K562 (cell line): ENCODE measurements around the gene CRYAA. TPM values are rescaled to one million over a fixed set of nuclear protein-coding genes. Genes with fewer than 3 reads are reported as not detected.
A peak's percentile ranks its signal among the peaks of the same experiment; 100 is the strongest.
"Not testable (repeated sequence)": the region's sequence is repeated elsewhere in the genome, so short reads cannot be mapped to it uniquely, and the experiment has no call there.

Source experiments
- ATAC-seq: fragments of 200-7000 bp; cut with Tn5 transposase; 3 replicates; pipeline ENCODE4 v1.9.1; 2020; ENCODE audit warnings: moderate library complexity
- BruUV-seq: library from RNA; stranded (reverse); fragments of 400-500 nt; replicated peaks from 2 replicates; lab custom pipeline; 2021; lab: Mats Ljungman, UMichigan
- CTCF ChIA-PET: fragments of 300-600 bp; formaldehyde crosslinking; extraction: SDS; loops from one replicate; lab custom pipeline; 2021; ENCODE audit warnings: low intra/inter-chr PET ratio; lab: Yijun Ruan, JAX
- POLR2A ChIA-PET: fragments of 300-600, 350-650 bp; sonication (Branson Sonifier 250); formaldehyde crosslinking; extraction: SDS; loops from one replicate; lab custom pipeline; 2021; ENCODE audit warnings: antibody characterized with exemption, inconsistent platforms; lab: Yijun Ruan, JAX
- DNase-seq, 4 experiments: peaks; one replicate each; pipeline versions ENCODE4 v3.0.0 to v3.0.0-alpha.2; 2011 to 2018; ENCODE audit warnings: low spot score in 3 of 4, mixed read lengths in 3 of 4; ENCODE audit errors: extremely low read depth in 1 of 4
- FAIRE-seq: peaks from 2 replicates; lab custom pipeline; 2011; peaks lifted over from hg19 to GRCh38; lab: Jason Lieb, UNC
- H2AFZ ChIP-seq: 2 replicates; pipeline ENCODE4 v1.6.0; 2011; ENCODE audit warnings: low read depth, low read length, control low read depth, inconsistent platforms
- H3K27ac ChIP-seq: fragments of 200-600 bp; 3 replicates; pipeline ENCODE4 v1.8.0; 2011; ENCODE audit warnings: low read depth, mild to moderate bottlenecking, control low read depth, inconsistent platforms, low read length, moderate library complexity, mixed read lengths; ENCODE audit errors: extremely low read depth
- H3K27me3 ChIP-seq, 2 experiments: fragments of 300-600 bp in 1 of 2; 2 replicates in 1 of 2; 3 replicates in 1 of 2; pipeline versions ENCODE4 v1.6.0 to v1.8.0; 2011; ENCODE audit warnings: inconsistent platforms in 2 of 2, low read length in 2 of 2, mild to moderate bottlenecking in 1 of 2, mixed read lengths in 1 of 2, moderate library complexity in 1 of 2; ENCODE audit not compliant: control insufficient read depth in 2 of 2, insufficient read depth in 2 of 2
- H3K36me3 ChIP-seq: fragments of 300-600 bp; 3 replicates; pipeline ENCODE4 v1.8.0; 2011; ENCODE audit warnings: mild to moderate bottlenecking, low read length, inconsistent platforms; ENCODE audit not compliant: control insufficient read depth, insufficient read depth
- H3K4me1 ChIP-seq, 2 experiments: fragments of 200-600 bp in 1 of 2; replicated peaks in 1 of 2; 2 replicates in 1 of 2; 3 replicates in 1 of 2; pipeline versions ENCODE4 v1.5.1 to v1.8.0; 2011; ENCODE audit warnings: inconsistent platforms in 2 of 2, low read length in 2 of 2, mild to moderate bottlenecking in 1 of 2, mixed read lengths in 1 of 2, moderate library complexity in 1 of 2; ENCODE audit not compliant: control insufficient read depth in 2 of 2, insufficient read depth in 2 of 2
- H3K4me2 ChIP-seq: 2 replicates; pipeline ENCODE4 v1.6.1; 2011; ENCODE audit warnings: low read length, control low read depth, inconsistent platforms, mixed read lengths; ENCODE audit not compliant: insufficient read depth
- H3K4me3 ChIP-seq: fragments of 200-600 bp; sonication (generic), shearing (Covaris generic); 2 replicates; pipeline ENCODE4 v1.5.1; 2016; ENCODE audit warnings: control low read depth, inconsistent platforms
- H3K79me2 ChIP-seq: fragments of 200-600 bp; 3 replicates; pipeline ENCODE4 v1.8.0; 2011; ENCODE audit warnings: low read length, inconsistent platforms; ENCODE audit not compliant: control insufficient read depth, insufficient read depth
- H3K9ac ChIP-seq, 2 experiments: 2 replicates each; pipeline versions ENCODE4 v1.6.0 to v1.6.1; 2011; ENCODE audit warnings: low read depth in 2 of 2, low read length in 2 of 2, control low read depth in 1 of 2, inconsistent platforms in 1 of 2, mild to moderate bottlenecking in 1 of 2, mixed read lengths in 1 of 2; ENCODE audit not compliant: insufficient read depth in 1 of 2
- H3K9me1 ChIP-seq: one replicate; pipeline ENCODE4 v1.6.0; 2011; ENCODE audit warnings: inconsistent platforms, mild to moderate bottlenecking, low read length, moderate library complexity; ENCODE audit not compliant: control insufficient read depth, insufficient read depth
- H3K9me3 ChIP-seq: replicated peaks from 2 replicates; pipeline ENCODE4 v1.5.1; 2011; ENCODE audit warnings: low read depth, low read length, inconsistent platforms; ENCODE audit not compliant: control insufficient read depth, insufficient read depth
- H4K20me1 ChIP-seq: replicated peaks from 2 replicates; pipeline ENCODE4 v1.6.1; 2011; ENCODE audit warnings: low read length, inconsistent platforms, mixed read lengths; ENCODE audit not compliant: control insufficient read depth, insufficient read depth
- WGBS: fragments of 100-300 bp; shearing (Covaris generic); methylation state at CpG from one replicate; pipeline ENCODE4 v1.1.6; 2016; ENCODE audit warnings: low coverage, mixed read lengths; ENCODE audit not compliant: insufficient coverage; ENCODE audit errors: missing lambda C conversion rate; 5-methylcytosine and 5-hydroxymethylcytosine counted together
- in situ Hi-C: fragments of 300-500 bp; cut with MboI; formaldehyde crosslinking; loops from 4 replicates; pipeline ENCODE4 v1.15.0; 2018; ENCODE audit warnings: inconsistent platforms, mixed read lengths
- intact Hi-C: fragments of 100-400 bp; cut with micrococcal nuclease; formaldehyde crosslinking; loops from 2 replicates; pipeline ENCODE4 v1.14.2; 2022
- polyA plus RNA-seq, 8 experiments: library from polyadenylated mRNA; depleted of rRNA in 4 of 8; stranded (reverse) in 5 of 8; unstranded in 3 of 8; fragments of >200 nt; fragmentation: Nextera tagmentation in 2 of 8; fragmentation: Illumina TruSeq in 1 of 8; extraction: Ambion mirVana in 2 of 8; extraction: Trizol in 1 of 8; gene quantifications; 2 replicates each; pipeline versions ENCODE4 v1.2.1 to v1.2.3, GENCODE V29; 2011 to 2014; ENCODE audit warnings: inconsistent platforms in 1 of 8, missing spikeins in 1 of 8
- total RNA-seq, 7 experiments: library from RNA; depleted of rRNA in 6 of 7; stranded (reverse); fragments of >200 nt in 6 of 7; fragmentation: Illumina TruSeq in 2 of 7; extraction: Trizol in 2 of 7; gene quantifications; 2 replicates each; pipeline versions ENCODE4 v1.2.1 to v1.2.3, GENCODE V29; 2011 to 2021; ENCODE audit warnings: low replicate concordance in 1 of 7

The CRYAA gene
- total and polyA plus RNA-seq, 9 of the 15 experiments (the other 6 are each of a cell fraction or from before 2014, with no cell fraction given), result not detected

DNA sequence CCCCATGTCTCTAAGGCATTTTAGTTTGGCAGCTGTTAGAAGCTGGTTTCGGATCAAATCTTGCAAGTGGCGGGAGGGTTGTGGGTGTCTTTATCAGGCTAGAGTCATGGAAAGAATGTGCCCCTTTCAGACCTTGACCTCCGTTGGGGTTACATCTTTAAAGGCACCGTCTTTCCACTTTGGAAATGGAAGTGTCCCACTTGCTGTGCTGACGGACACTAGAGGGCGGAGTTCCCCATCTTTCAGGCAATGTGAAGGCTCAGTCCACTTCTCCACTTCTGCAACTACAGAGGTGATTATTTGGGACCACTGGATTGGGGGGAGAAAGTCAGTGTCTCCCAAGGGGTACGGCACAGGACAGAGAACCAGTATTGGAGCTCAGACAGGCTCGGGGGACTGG, 29.9 kb upstream of the CRYAA start:
- intact Hi-C loops, CTCF ChIA-PET, H2AFZ ChIP-seq, DNase-seq, H3K9ac ChIP-seq, H3K4me2 ChIP-seq, in situ Hi-C loops, H3K27ac ChIP-seq, H3K36me3 ChIP-seq, POLR2A ChIA-PET, H4K20me1 ChIP-seq, H3K79me2 ChIP-seq, BruUV-seq, H3K4me1 ChIP-seq, H3K4me3 ChIP-seq, H3K9me1 ChIP-seq, H3K9me3 ChIP-seq, H3K27me3 ChIP-seq: not testable (repeated sequence)
- peak; percentile 94 for FAIRE-seq
- peak; percentile 89 for ATAC-seq
- no CpG with 5 or more reads among the region's 8 CpGs for WGBS

DNA sequence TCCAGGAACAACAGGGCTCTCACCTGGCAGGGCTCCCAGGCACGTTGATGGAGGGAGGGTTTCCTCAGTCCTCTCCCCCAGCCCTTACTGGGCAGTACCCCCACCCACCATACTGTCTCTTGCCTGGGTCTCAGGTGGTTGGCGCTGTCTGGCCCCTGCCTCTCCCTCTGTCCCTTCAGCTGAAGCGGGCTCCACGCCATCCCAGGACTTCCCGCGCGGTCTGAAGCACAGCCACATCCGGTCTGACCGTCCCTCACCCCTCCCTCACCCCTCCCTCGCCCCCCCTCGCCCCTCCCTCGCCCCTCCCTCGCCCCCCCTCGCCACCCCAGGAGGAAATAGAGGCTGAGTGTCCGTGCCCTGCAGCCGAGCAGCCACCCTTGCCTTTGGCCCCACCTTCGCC, 27.4 kb upstream of the CRYAA start:
- CTCF ChIA-PET, FAIRE-seq, H3K4me1 ChIP-seq, in situ Hi-C loops, H3K4me3 ChIP-seq, H3K27ac ChIP-seq, H2AFZ ChIP-seq, H4K20me1 ChIP-seq, ATAC-seq, POLR2A ChIA-PET, BruUV-seq, DNase-seq, intact Hi-C loops, H3K9ac ChIP-seq, H3K36me3 ChIP-seq, H3K9me1 ChIP-seq, H3K27me3 ChIP-seq, H3K9me3 ChIP-seq, H3K4me2 ChIP-seq, H3K79me2 ChIP-seq: not testable (repeated sequence)
- WGBS, result no CpG with 5 or more reads among the region's 17 CpGs

DNA sequence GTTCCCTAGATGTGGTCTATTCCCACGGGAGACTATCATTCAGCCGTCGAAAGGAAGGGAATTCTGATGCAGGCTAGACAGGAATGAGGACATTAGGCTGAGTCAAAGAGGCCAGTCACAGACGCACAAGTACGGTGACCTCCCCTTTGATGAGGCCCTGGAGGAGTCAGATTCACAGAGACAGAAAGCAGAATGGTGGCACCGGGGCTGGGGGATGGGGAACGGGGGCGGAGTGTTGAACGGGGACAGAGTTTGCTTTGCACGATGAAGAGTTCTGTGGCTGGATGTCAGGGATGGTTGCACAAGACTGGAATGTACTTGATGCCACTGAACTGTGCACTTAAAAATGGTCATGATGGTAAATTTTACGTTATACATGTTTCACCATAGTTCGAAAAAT, 22.2 kb upstream of the CRYAA start:
- FAIRE-seq, H3K4me3 ChIP-seq, ATAC-seq, CTCF ChIA-PET, H3K9me1 ChIP-seq, H3K36me3 ChIP-seq, H3K79me2 ChIP-seq, H3K9ac ChIP-seq, H3K9me3 ChIP-seq, in situ Hi-C loops, BruUV-seq, intact Hi-C loops, H3K27ac ChIP-seq, H4K20me1 ChIP-seq, H3K4me1 ChIP-seq, POLR2A ChIA-PET, H2AFZ ChIP-seq, H3K4me2 ChIP-seq, H3K27me3 ChIP-seq, DNase-seq: not testable (repeated sequence)
- WGBS, result no CpG with 5 or more reads among the region's 12 CpGs

DNA sequence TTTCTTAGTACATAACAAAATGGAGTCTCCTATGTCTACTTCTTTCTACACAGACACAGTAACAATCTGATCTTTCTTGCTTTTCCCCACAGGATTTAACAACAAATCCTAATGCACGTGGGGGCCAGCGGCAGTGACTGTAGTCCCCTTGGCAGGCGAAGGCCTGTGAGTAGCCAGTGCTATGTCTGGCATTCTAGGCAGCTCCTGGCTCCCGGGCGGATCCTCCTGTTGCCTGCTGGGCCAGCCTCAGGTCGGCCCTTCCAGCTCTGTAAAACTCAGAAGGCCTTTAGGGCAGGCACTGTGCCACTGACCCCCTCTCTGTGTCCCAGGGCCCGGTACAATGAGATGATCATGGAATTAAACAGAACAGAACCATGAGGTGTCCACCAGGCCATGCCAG, 20.8 kb upstream of the CRYAA start:
- H3K9me1 ChIP-seq, H3K4me2 ChIP-seq, H3K9me3 ChIP-seq, in situ Hi-C loops, CTCF ChIA-PET, intact Hi-C loops, FAIRE-seq, H2AFZ ChIP-seq, ATAC-seq, H3K9ac ChIP-seq, H3K36me3 ChIP-seq, H3K4me3 ChIP-seq, H3K27ac ChIP-seq, H4K20me1 ChIP-seq, H3K27me3 ChIP-seq, DNase-seq, POLR2A ChIA-PET, H3K4me1 ChIP-seq, BruUV-seq, H3K79me2 ChIP-seq: not testable (repeated sequence)
- WGBS, result no CpG with 5 or more reads among the region's 7 CpGs
